ENCODE results near the gene BEAN1.

Gene BEAN1

GRCh38 chr16:66484453-66485213 lies 57.5 kb downstream of the BEAN1 start:
- no peaks in the 10 kb centered on the region for H3K27me3 ChIP-seq (replicated peaks; ENCODE audit: control insufficient read depth, insufficient read depth, low read length, poor library complexity, severe bottlenecking)
- DNase-seq: no peak
- H3K27ac ChIP-seq (ENCODE audit: insufficient read depth, low read length, poor library complexity, severe bottlenecking): no peak overlapping the region
- H3K4me1 ChIP-seq (ENCODE audit: control insufficient read depth, insufficient read depth, low read length, poor library complexity, severe bottlenecking): no peaks in the 10 kb centered on the region
- H3K4me3 ChIP-seq (ENCODE audit: insufficient read depth, low read depth, low read length, poor library complexity, severe bottlenecking): no peak overlapping the region
- no peaks in the 10 kb centered on the region for H3K9me3 ChIP-seq (ENCODE audit: control insufficient read depth, low read length)
- no peaks in the 10 kb centered on the region for H3K36me3 ChIP-seq (ENCODE audit: control insufficient read depth, insufficient read depth, low read length)

GRCh38 chr16:66485376-66485775 lies 58.3 kb downstream of the BEAN1 start:
- Histone ChIP-seq H3K9me3 (ENCODE audit: control insufficient read depth, low read length) (no peaks in the 10 kb centered on the region), H3K4me1 (ENCODE audit: control insufficient read depth, insufficient read depth, low read length, poor library complexity, severe bottlenecking) (no peaks in the 10 kb centered on the region), H3K27ac (ENCODE audit: insufficient read depth, low read length, poor library complexity, severe bottlenecking) (no peak overlapping the region), H3K36me3 (ENCODE audit: control insufficient read depth, insufficient read depth, low read length) (no peaks in the 10 kb centered on the region), H3K4me3 (ENCODE audit: insufficient read depth, low read depth, low read length, poor library complexity, severe bottlenecking) (no peak overlapping the region), H3K27me3 (replicated peaks; ENCODE audit: control insufficient read depth, insufficient read depth, low read length, poor library complexity, severe bottlenecking) (no peaks in the 10 kb centered on the region)
- DNase-seq: no peak

GRCh38 chr16:66486199-66486772 lies 59.2 kb downstream of the BEAN1 start:
- no peak for DNase-seq
- H3K27ac ChIP-seq (ENCODE audit: insufficient read depth, low read length, poor library complexity, severe bottlenecking): no peak overlapping the region
- no peaks in the 10 kb centered on the region for H3K36me3 ChIP-seq (ENCODE audit: control insufficient read depth, insufficient read depth, low read length)
- H3K4me1 ChIP-seq (ENCODE audit: control insufficient read depth, insufficient read depth, low read length, poor library complexity, severe bottlenecking): no peaks in the 10 kb centered on the region
- no peaks in the 10 kb centered on the region for H3K27me3 ChIP-seq (replicated peaks; ENCODE audit: control insufficient read depth, insufficient read depth, low read length, poor library complexity, severe bottlenecking)
- H3K4me3 ChIP-seq (ENCODE audit: insufficient read depth, low read depth, low read length, poor library complexity, severe bottlenecking): no peak overlapping the region
- H3K9me3 ChIP-seq (ENCODE audit: control insufficient read depth, low read length): no peaks in the 10 kb centered on the region

- H3K4me1 ChIP-seq (ENCODE audit: control insufficient read depth, insufficient read depth, low read length, poor library complexity, severe bottlenecking): no peaks in the 10 kb centered on the region
- H3K9me3 ChIP-seq (ENCODE audit: control insufficient read depth, low read length): no peaks in the 10 kb centered on the region
- no peak for DNase-seq
- H3K27ac ChIP-seq (ENCODE audit: insufficient read depth, low read length, poor library complexity, severe bottlenecking): no peak overlapping the region
- H3K27me3 ChIP-seq (replicated peaks; ENCODE audit: control insufficient read depth, insufficient read depth, low read length, poor library complexity, severe bottlenecking): no peaks in the 10 kb centered on the region
- H3K4me3 ChIP-seq (ENCODE audit: insufficient read depth, low read depth, low read length, poor library complexity, severe bottlenecking): no peak overlapping the region
- no peaks in the 10 kb centered on the region for H3K36me3 ChIP-seq (ENCODE audit: control insufficient read depth, insufficient read depth, low read length)
These were observed 59.9 kb downstream of the BEAN1 start for GRCh38 chr16:66486773-66487579.

GRCh38 chr16:66487580-66488275 lies 60.6 kb downstream of the BEAN1 start:
- no peak overlapping the region for H3K4me3 ChIP-seq (ENCODE audit: insufficient read depth, low read depth, low read length, poor library complexity, severe bottlenecking)
- H3K4me1 ChIP-seq (ENCODE audit: control insufficient read depth, insufficient read depth, low read length, poor library complexity, severe bottlenecking): no peaks in the 10 kb centered on the region
- H3K27ac ChIP-seq (ENCODE audit: insufficient read depth, low read length, poor library complexity, severe bottlenecking): no peak overlapping the region
- no peaks in the 10 kb centered on the region for H3K36me3 ChIP-seq (ENCODE audit: control insufficient read depth, insufficient read depth, low read length)
- H3K27me3 ChIP-seq (replicated peaks; ENCODE audit: control insufficient read depth, insufficient read depth, low read length, poor library complexity, severe bottlenecking): no peaks in the 10 kb centered on the region
- no peak for DNase-seq
- H3K9me3 ChIP-seq (ENCODE audit: control insufficient read depth, low read length): no peaks in the 10 kb centered on the region

- no peak overlapping the region for H3K27ac ChIP-seq (ENCODE audit: insufficient read depth, low read length, poor library complexity, severe bottlenecking)
- DNase-seq: no peak
- H3K27me3 ChIP-seq (replicated peaks; ENCODE audit: control insufficient read depth, insufficient read depth, low read length, poor library complexity, severe bottlenecking): no peaks in the 10 kb centered on the region
- no peaks in the 10 kb centered on the region for H3K36me3 ChIP-seq (ENCODE audit: control insufficient read depth, insufficient read depth, low read length)
- H3K9me3 ChIP-seq (ENCODE audit: control insufficient read depth, low read length): no peaks in the 10 kb centered on the region
- no peaks in the 10 kb centered on the region for H3K4me1 ChIP-seq (ENCODE audit: control insufficient read depth, insufficient read depth, low read length, poor library complexity, severe bottlenecking)
- H3K4me3 ChIP-seq (ENCODE audit: insufficient read depth, low read depth, low read length, poor library complexity, severe bottlenecking): no peak overlapping the region
These were observed 61.4 kb downstream of the BEAN1 start for GRCh38 chr16:66488505-66488904.

GRCh38 chr16:66489385-66489784 lies 62.3 kb downstream of the BEAN1 start:
- Histone ChIP-seq H3K27me3 (replicated peaks; ENCODE audit: control insufficient read depth, insufficient read depth, low read length, poor library complexity, severe bottlenecking) (no peaks in the 10 kb centered on the region), H3K9me3 (ENCODE audit: control insufficient read depth, low read length) (no peaks in the 10 kb centered on the region), H3K36me3 (ENCODE audit: control insufficient read depth, insufficient read depth, low read length) (no peaks in the 10 kb centered on the region)

GRCh38 chr16:66489818-66490217 lies 62.7 kb downstream of the BEAN1 start:
- H3K4me1 ChIP-seq (ENCODE audit: control insufficient read depth, insufficient read depth, low read length, poor library complexity, severe bottlenecking): no peaks in the 10 kb centered on the region
- H3K4me3 ChIP-seq (ENCODE audit: insufficient read depth, low read depth, low read length, poor library complexity, severe bottlenecking): no peak overlapping the region
- H3K27me3 ChIP-seq (replicated peaks; ENCODE audit: control insufficient read depth, insufficient read depth, low read length, poor library complexity, severe bottlenecking): no peaks in the 10 kb centered on the region
- no peak for DNase-seq
- no peaks in the 10 kb centered on the region for H3K36me3 ChIP-seq (ENCODE audit: control insufficient read depth, insufficient read depth, low read length)
- no peak overlapping the region for H3K27ac ChIP-seq (ENCODE audit: insufficient read depth, low read length, poor library complexity, severe bottlenecking)
- H3K9me3 ChIP-seq (ENCODE audit: control insufficient read depth, low read length): no peaks in the 10 kb centered on the region

More at GRCh38 chr16:66489385-66489784, 62.3 kb downstream of the BEAN1 start:
- Histone ChIP-seq H3K27ac (ENCODE audit: insufficient read depth, low read length, poor library complexity, severe bottlenecking) (no peak overlapping the region), H3K4me1 (ENCODE audit: control insufficient read depth, insufficient read depth, low read length, poor library complexity, severe bottlenecking) (no peaks in the 10 kb centered on the region), H3K4me3 (ENCODE audit: insufficient read depth, low read depth, low read length, poor library complexity, severe bottlenecking) (no peak overlapping the region)
- no peak for DNase-seq

- no peaks in the 10 kb centered on the region for H3K27me3 ChIP-seq (replicated peaks; ENCODE audit: control insufficient read depth, insufficient read depth, low read length, poor library complexity, severe bottlenecking)
- H3K27ac ChIP-seq (ENCODE audit: insufficient read depth, low read length, poor library complexity, severe bottlenecking): no peak overlapping the region
- no peaks in the 10 kb centered on the region for H3K36me3 ChIP-seq (ENCODE audit: control insufficient read depth, insufficient read depth, low read length)
- no peak overlapping the region for H3K4me3 ChIP-seq (ENCODE audit: insufficient read depth, low read depth, low read length, poor library complexity, severe bottlenecking)
- H3K4me1 ChIP-seq (ENCODE audit: control insufficient read depth, insufficient read depth, low read length, poor library complexity, severe bottlenecking): no peaks in the 10 kb centered on the region
- DNase-seq: no peak
- no peaks in the 10 kb centered on the region for H3K9me3 ChIP-seq (ENCODE audit: control insufficient read depth, low read length)
These were observed 64.0 kb downstream of the BEAN1 start for GRCh38 chr16:66490774-66491715.
